Measurements from ENCODE around the gene PAPOLB. TPM values are rescaled to one million over a fixed set of nuclear protein-coding genes. Genes with fewer than 3 reads are reported as not detected.

The PAPOLB gene
- total RNA-seq, result not detected
- polyA plus RNA-seq, result not detected

DNA sequence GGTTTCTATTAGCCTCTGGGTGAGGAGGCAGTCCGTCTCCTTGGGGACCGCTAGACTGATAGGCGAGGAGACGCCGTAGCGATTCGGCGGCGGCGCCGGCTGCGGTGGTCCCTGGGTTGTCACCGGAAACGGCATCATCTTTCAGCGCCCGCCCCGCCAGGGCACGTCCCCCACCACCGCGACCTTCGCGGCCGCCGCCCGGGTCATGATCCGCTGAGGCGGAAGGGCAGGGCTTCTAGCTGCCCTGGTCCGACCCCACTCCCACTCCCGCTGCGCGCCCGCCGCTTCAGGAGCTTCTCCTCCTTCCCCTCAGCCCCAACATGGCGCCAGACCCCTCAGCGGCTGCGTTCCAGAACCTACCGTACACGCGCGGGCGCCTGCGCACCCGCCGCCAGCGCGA lies at the start of gene PAPOLB:
PAPOLB (minus strand) TSS at position 358 of the 400 bp plus-strand sequence; CDS start at position 138, 220 bp downstream.
- H3K9me3 ChIP-seq (ENCODE audit: control insufficient read depth in 2 of 2, low read length in 2 of 2), result no peaks in the 10 kb centered on the region
- H3K36me3 ChIP-seq (ENCODE audit: control insufficient read depth, insufficient read depth, low read length), result no peaks in the 10 kb centered on the region
- no peak within 1 kb of the TSS for H3K27ac Mint-ChIP-seq
- no peaks in the 10 kb centered on the region for H3K4me1 ChIP-seq (ENCODE audit: control insufficient read depth, insufficient read depth, low read length, poor library complexity, severe bottlenecking)
- H3K27me3 ChIP-seq (ENCODE audit: control insufficient read depth, insufficient read depth, low read length), result peaks cover 30% of the 10 kb centered on the region
- no peaks in the 10 kb centered on the region for H3K36me3 Mint-ChIP-seq
- H3K9me3 Mint-ChIP-seq, result peaks cover 0 to 15% (median 5%) of the 10 kb centered on the region in 7 donors
- peak within 1 kb of the TSS in 2 of 4 donors; percentile 25 to 31 for H3K4me3 Mint-ChIP-seq
- H3K27ac ChIP-seq (ENCODE audit: insufficient read depth, low read length, poor library complexity, severe bottlenecking), result no peak within 1 kb of the TSS
- H3K4me1 Mint-ChIP-seq, result peaks cover 0 to 3% (median 0%) of the 10 kb centered on the region in 4 donors
- H3K27me3 Mint-ChIP-seq, result peaks cover 61% of the 10 kb centered on the region
- peak in 1 of 2 donors; percentile 14 for ATAC-seq (ENCODE audit: low read depth in 2 of 2)
- no peak within 1 kb of the TSS for H3K4me3 ChIP-seq (ENCODE audit: low read depth, low read length)
- DNase-seq, result no peak

DNA sequence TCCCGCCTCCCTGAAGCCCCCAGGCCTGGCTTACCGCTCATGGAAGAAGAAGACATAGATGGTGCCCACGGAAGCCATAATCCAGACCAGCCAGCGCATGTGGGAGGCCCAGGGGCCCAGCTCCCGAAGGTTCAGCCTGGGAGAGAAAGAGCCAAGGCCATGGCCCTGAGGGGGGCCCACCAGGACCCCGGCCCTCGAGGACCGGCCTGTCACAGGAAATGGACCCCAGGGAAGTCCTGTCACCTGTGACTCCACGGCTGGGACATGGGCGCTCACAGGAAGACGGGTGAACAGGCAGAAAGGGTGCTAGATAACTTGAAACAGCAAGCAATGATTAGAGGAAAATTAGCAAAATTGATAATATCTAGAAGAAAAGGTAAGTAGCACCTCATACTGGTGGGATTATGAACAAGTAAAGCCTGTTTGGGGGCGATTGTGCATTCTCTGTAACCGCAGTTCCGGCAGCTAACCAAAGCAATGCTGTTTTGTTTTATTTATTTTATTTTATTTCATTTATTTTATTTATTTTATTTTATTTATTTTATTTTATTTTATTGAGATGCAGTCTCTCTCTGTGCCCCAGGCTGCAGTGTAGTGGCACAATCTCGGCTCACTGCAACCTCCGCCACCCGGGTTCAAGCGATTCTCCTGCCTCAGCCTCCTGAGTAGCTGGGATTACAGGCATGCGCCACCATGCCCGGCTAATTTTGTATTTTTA lies 49.4 kb upstream of the PAPOLB start:
- no peak overlapping the region for H3K27ac ChIP-seq (ENCODE audit: insufficient read depth, low read length, poor library complexity, severe bottlenecking)
- Mint-ChIP-seq H3K9me3 (peaks cover 0 to 3% (median 0%) of the 10 kb centered on the region in 7 donors), H3K27ac (no peak overlapping the region), H3K36me3 (no peaks in the 10 kb centered on the region), H3K4me1 (no peaks in the 10 kb centered on the region), H3K27me3 (no peaks in the 10 kb centered on the region), H3K4me3 (no peak overlapping the region)
- H3K27me3 ChIP-seq (ENCODE audit: control insufficient read depth, insufficient read depth, low read length), result no peaks in the 10 kb centered on the region
- ATAC-seq (ENCODE audit: low read depth in 2 of 2) (no peak), DNase-seq (no peak)
- no peak overlapping the region for H3K4me3 ChIP-seq (ENCODE audit: low read depth, low read length)
- H3K4me1 ChIP-seq (ENCODE audit: control insufficient read depth, insufficient read depth, low read length, poor library complexity, severe bottlenecking), result no peaks in the 10 kb centered on the region
- H3K36me3 ChIP-seq (ENCODE audit: control insufficient read depth, insufficient read depth, low read length), result no peaks in the 10 kb centered on the region
- H3K9me3 ChIP-seq (ENCODE audit: control insufficient read depth in 2 of 2, low read length in 2 of 2), result no peaks in the 10 kb centered on the region

DNA sequence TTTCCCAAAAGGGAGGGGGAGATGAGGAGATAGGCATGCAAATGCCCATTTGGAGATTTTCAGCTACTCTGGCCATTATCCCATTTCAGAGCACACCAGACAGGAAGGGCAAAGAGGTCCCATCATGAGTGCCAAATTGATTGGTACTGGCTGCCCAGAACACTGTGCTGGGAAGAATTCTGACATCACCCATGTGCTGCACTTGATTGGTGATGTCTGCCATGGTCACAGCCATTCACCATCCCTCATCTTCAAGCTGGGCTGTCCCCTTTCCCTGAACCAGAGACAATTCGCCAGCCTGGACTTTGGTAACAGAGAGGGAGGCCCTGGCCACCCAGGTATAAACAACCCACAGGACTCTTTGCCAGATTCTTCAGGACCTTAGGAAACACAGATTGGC lies 44.9 kb upstream of the PAPOLB start:
- Histone ChIP-seq H3K36me3 (ENCODE audit: control insufficient read depth, insufficient read depth, low read length) (no peaks in the 10 kb centered on the region), H3K27ac (ENCODE audit: insufficient read depth, low read length, poor library complexity, severe bottlenecking) (no peak overlapping the region), H3K4me1 (ENCODE audit: control insufficient read depth, insufficient read depth, low read length, poor library complexity, severe bottlenecking) (no peaks in the 10 kb centered on the region), H3K9me3 (ENCODE audit: control insufficient read depth in 2 of 2, low read length in 2 of 2) (no peaks in the 10 kb centered on the region), H3K27me3 (ENCODE audit: control insufficient read depth, insufficient read depth, low read length) (no peaks in the 10 kb centered on the region), H3K4me3 (ENCODE audit: low read depth, low read length) (no peak overlapping the region)
- Mint-ChIP-seq H3K4me1 (no peaks in the 10 kb centered on the region), H3K4me3 (no peak overlapping the region), H3K27ac (no peak overlapping the region), H3K9me3 (peaks cover 0 to 3% (median 0%) of the 10 kb centered on the region in 7 donors), H3K27me3 (peaks cover 7% of the 10 kb centered on the region), H3K36me3 (no peaks in the 10 kb centered on the region)
- DNase-seq (no peak), ATAC-seq (ENCODE audit: low read depth in 2 of 2) (no peak)

DNA sequence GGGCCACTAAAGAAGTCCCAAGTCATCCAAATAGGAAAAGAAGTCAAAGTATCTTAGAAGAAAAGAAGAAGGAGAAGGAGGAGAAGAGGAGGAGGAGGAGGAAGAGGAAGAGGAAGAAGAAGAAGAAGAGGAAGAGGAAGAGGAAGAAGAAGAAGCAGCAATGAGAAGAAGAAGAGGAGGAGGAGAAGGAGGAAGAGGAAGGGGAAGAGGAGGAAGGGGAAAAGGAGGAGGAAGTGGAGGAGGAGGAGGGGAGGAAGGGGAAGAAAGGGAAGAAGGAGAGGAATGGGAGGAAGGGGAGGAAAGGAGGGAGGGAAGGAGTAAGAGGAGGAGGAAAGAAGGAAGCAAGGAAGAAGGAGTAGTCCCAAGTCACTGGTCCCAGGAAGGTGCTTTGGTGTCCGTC lies 43.3 kb upstream of the PAPOLB start:
- Mint-ChIP-seq H3K4me1 (no peaks in the 10 kb centered on the region), H3K36me3 (no peaks in the 10 kb centered on the region), H3K27ac (no peak overlapping the region), H3K27me3 (peaks cover 7% of the 10 kb centered on the region), H3K9me3 (peaks cover 0 to 3% (median 0%) of the 10 kb centered on the region in 7 donors), H3K4me3 (no peak overlapping the region)
- no peak for ATAC-seq (ENCODE audit: low read depth in 2 of 2)
- DNase-seq, result no peak
- no peaks in the 10 kb centered on the region for H3K4me1 ChIP-seq (ENCODE audit: control insufficient read depth, insufficient read depth, low read length, poor library complexity, severe bottlenecking)
- no peak overlapping the region for H3K4me3 ChIP-seq (ENCODE audit: low read depth, low read length)
- no peaks in the 10 kb centered on the region for H3K9me3 ChIP-seq (ENCODE audit: control insufficient read depth in 2 of 2, low read length in 2 of 2)
- H3K27ac ChIP-seq (ENCODE audit: insufficient read depth, low read length, poor library complexity, severe bottlenecking), result no peak overlapping the region
- no peaks in the 10 kb centered on the region for H3K27me3 ChIP-seq (ENCODE audit: control insufficient read depth, insufficient read depth, low read length)
- H3K36me3 ChIP-seq (ENCODE audit: control insufficient read depth, insufficient read depth, low read length), result no peaks in the 10 kb centered on the region

DNA sequence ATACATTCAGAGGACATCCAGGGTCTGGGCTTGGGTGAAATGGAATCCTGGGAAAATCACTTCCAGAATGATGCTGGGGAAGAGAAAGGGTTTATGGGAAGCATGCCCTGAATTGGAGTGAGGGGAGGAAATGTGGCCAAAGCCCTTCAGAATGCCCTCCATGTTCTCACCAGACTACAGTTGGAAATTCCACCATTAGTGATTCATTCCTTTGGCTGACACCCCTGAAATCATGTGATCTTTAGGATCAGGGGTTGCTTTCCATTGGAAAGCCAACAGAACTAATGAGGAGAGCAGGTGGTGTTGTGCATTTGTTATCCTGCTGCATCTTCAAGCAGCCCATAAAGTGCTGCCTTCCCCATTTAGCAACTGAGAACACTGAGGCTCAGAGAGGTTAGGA lies 42.5 kb upstream of the PAPOLB start:
- no peaks in the 10 kb centered on the region for H3K4me1 ChIP-seq (ENCODE audit: control insufficient read depth, insufficient read depth, low read length, poor library complexity, severe bottlenecking)
- no peaks in the 10 kb centered on the region for H3K36me3 ChIP-seq (ENCODE audit: control insufficient read depth, insufficient read depth, low read length)
- Mint-ChIP-seq H3K27me3 (peaks cover 7% of the 10 kb centered on the region), H3K9me3 (peaks cover 0 to 3% (median 0%) of the 10 kb centered on the region in 7 donors), H3K27ac (no peak overlapping the region), H3K4me1 (no peaks in the 10 kb centered on the region), H3K36me3 (no peaks in the 10 kb centered on the region), H3K4me3 (no peak overlapping the region)
- no peak overlapping the region for H3K27ac ChIP-seq (ENCODE audit: insufficient read depth, low read length, poor library complexity, severe bottlenecking)
- no peaks in the 10 kb centered on the region for H3K27me3 ChIP-seq (ENCODE audit: control insufficient read depth, insufficient read depth, low read length)
- H3K4me3 ChIP-seq (ENCODE audit: low read depth, low read length), result no peak overlapping the region
- ATAC-seq (ENCODE audit: low read depth in 2 of 2) (no peak), DNase-seq (no peak)
- no peaks in the 10 kb centered on the region for H3K9me3 ChIP-seq (ENCODE audit: control insufficient read depth in 2 of 2, low read length in 2 of 2)

DNA sequence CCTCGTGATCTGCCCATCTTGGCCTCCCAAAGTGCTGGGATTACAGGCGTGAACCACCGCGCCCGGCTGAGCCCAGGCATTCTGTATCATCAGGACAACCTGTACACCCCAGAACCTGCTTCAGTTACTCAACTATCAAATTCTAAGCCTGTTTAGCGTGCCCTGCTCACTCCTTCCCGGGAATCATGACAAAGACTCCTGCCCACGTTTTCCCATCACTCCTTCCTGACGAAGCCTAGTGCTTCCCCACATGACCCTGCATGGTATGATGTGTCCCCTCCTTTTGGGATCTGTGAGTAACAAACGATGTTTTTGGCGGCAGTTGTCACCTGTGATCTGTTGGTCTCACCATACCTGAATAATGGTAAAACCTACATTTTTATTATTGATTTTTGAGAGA lies 33.9 kb upstream of the PAPOLB start:
- no peak for DNase-seq
- Mint-ChIP-seq H3K36me3 (no peaks in the 10 kb centered on the region), H3K4me1 (peaks cover 0 to 5% (median 0%) of the 10 kb centered on the region in 4 donors), H3K27ac (no peak overlapping the region), H3K4me3 (no peak overlapping the region), H3K9me3 (peaks cover 0 to 5% (median 0%) of the 10 kb centered on the region in 7 donors), H3K27me3 (peaks cover 8% of the 10 kb centered on the region)
- no peak overlapping the region for H3K4me3 ChIP-seq (ENCODE audit: low read depth, low read length)
- H3K27me3 ChIP-seq (ENCODE audit: control insufficient read depth, insufficient read depth, low read length), result no peaks in the 10 kb centered on the region
- H3K4me1 ChIP-seq (ENCODE audit: control insufficient read depth, insufficient read depth, low read length, poor library complexity, severe bottlenecking), result no peaks in the 10 kb centered on the region
- H3K9me3 ChIP-seq (ENCODE audit: control insufficient read depth in 2 of 2, low read length in 2 of 2), result no peaks in the 10 kb centered on the region
- no peak for ATAC-seq (ENCODE audit: low read depth in 2 of 2)
- no peak overlapping the region for H3K27ac ChIP-seq (ENCODE audit: insufficient read depth, low read length, poor library complexity, severe bottlenecking)
- H3K36me3 ChIP-seq (ENCODE audit: control insufficient read depth, insufficient read depth, low read length), result no peaks in the 10 kb centered on the region

DNA sequence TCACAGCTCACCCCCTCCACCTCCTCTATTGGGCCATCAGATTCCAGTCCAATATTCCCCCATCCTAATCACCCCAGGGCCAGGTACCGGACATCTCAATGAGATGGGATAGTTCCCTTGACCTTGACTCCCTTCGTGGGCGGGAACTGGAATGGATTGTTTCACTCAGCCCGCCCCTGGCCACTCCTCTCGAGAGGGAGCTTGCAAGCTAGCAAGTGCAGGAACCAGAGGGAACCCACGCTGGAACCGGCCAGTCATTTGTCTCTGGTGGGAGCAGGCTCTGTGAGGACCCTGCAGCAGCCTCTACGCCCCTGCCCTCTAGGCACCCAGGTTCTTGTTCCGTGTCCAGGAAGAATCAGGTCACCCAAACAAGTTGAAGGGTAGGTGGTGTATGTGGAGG lies 32.7 kb upstream of the PAPOLB start:
- Histone ChIP-seq H3K27me3 (ENCODE audit: control insufficient read depth, insufficient read depth, low read length) (no peaks in the 10 kb centered on the region), H3K4me3 (ENCODE audit: low read depth, low read length) (no peak overlapping the region), H3K36me3 (ENCODE audit: control insufficient read depth, insufficient read depth, low read length) (no peaks in the 10 kb centered on the region), H3K4me1 (ENCODE audit: control insufficient read depth, insufficient read depth, low read length, poor library complexity, severe bottlenecking) (no peaks in the 10 kb centered on the region), H3K9me3 (ENCODE audit: control insufficient read depth in 2 of 2, low read length in 2 of 2) (no peaks in the 10 kb centered on the region), H3K27ac (ENCODE audit: insufficient read depth, low read length, poor library complexity, severe bottlenecking) (no peak overlapping the region)
- Mint-ChIP-seq H3K9me3 (peaks cover 0 to 5% (median 0%) of the 10 kb centered on the region in 7 donors), H3K27me3 (peaks cover 8% of the 10 kb centered on the region), H3K4me1 (peaks cover 0 to 5% (median 0%) of the 10 kb centered on the region in 4 donors), H3K4me3 (no peak overlapping the region), H3K27ac (no peak overlapping the region), H3K36me3 (no peaks in the 10 kb centered on the region)
- DNase-seq (no peak), ATAC-seq (ENCODE audit: low read depth in 2 of 2) (no peak)

DNA sequence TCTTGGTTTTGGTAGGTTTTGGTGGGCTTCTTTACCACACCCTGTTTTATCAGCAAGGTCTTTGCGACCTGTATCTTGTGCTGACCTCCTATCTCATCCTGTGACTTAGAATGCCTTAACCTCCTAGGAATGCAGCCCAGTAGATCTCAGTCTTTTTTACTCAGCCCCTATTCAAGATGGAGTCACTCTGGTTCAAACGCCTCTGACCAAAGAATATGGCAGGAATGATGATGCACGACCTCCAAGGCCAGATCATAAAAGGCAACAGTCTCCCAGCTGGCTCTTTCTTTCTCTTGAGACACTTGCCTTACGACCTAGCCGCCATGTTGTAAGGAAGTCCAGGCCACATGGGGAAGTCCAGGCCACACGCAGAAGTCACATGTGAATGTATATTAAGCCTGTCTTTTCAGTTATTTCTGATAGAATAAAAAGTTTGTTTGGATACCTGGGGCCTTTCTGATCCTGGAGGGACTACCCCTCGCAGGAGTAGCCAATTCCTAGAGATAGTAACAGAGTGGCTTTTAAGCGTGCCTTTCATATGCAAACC lies 32.2 kb upstream of the PAPOLB start:
- no peaks in the 10 kb centered on the region for H3K36me3 Mint-ChIP-seq
- Histone ChIP-seq H3K27me3 (ENCODE audit: control insufficient read depth, insufficient read depth, low read length) (no peaks in the 10 kb centered on the region), H3K4me1 (ENCODE audit: control insufficient read depth, insufficient read depth, low read length, poor library complexity, severe bottlenecking) (no peaks in the 10 kb centered on the region), H3K27ac (ENCODE audit: insufficient read depth, low read length, poor library complexity, severe bottlenecking) (no peak overlapping the region), H3K4me3 (ENCODE audit: low read depth, low read length) (no peak overlapping the region), H3K36me3 (ENCODE audit: control insufficient read depth, insufficient read depth, low read length) (no peaks in the 10 kb centered on the region), H3K9me3 (ENCODE audit: control insufficient read depth in 2 of 2, low read length in 2 of 2) (no peaks in the 10 kb centered on the region)
- ATAC-seq (ENCODE audit: low read depth in 2 of 2) (no peak), DNase-seq (no peak)
- H3K4me1 Mint-ChIP-seq, result peaks cover 0 to 5% (median 0%) of the 10 kb centered on the region in 4 donors
- H3K27me3 Mint-ChIP-seq, result peaks cover 13% of the 10 kb centered on the region
- H3K4me3 Mint-ChIP-seq, result no peak overlapping the region
- peaks cover 0 to 5% (median 0%) of the 10 kb centered on the region in 7 donors for H3K9me3 Mint-ChIP-seq
- H3K27ac Mint-ChIP-seq, result no peak overlapping the region

All from CD4-positive, CD25-positive, alpha-beta regulatory T cell (primary cell).